GM12872 (cell line): ENCODE data around the gene CPXM2.

ENCODE experiments used
- CTCF ChIP-seq: IDR thresholded peaks from 3 replicates; pipeline ENCODE4 v1.5.1; 2011; ENCODE audit warnings: low read depth, mild to moderate bottlenecking, low read length, moderate library complexity; ENCODE audit not compliant: insufficient read depth

The CPXM2 gene

GRCh38 chr10:123891144-123892071, at the start of gene CPXM2:
TSS of gene CPXM2 (minus strand) at chr10:123891807. CDS start at chr10:123891659, 148 bp downstream.
- no peak for TF ChIP-seq CTCF

GRCh38 chr10:123939591-123939990, 48.0 kb upstream of the CPXM2 start:
- TF ChIP-seq CTCF: no peak

GRCh38 chr10:123938890-123939289, 47.3 kb upstream of the CPXM2 start:
- no peak for TF ChIP-seq CTCF

- TF ChIP-seq CTCF: no peak
These were observed 44.8 kb upstream of the CPXM2 start for GRCh38 chr10:123936426-123936825.

GRCh38 chr10:123935680-123936079, 44.1 kb upstream of the CPXM2 start:
- no peak for TF ChIP-seq CTCF

- TF ChIP-seq CTCF: no peak
These were observed 43.2 kb upstream of the CPXM2 start for GRCh38 chr10:123934846-123935245.

GRCh38 chr10:123930340-123931001, 38.9 kb upstream of the CPXM2 start:
- no peak for TF ChIP-seq CTCF
